ENCODE measurements around the gene NMRK1. TPM values are rescaled to one million over a fixed set of nuclear protein-coding genes. Genes with fewer than 3 reads are reported as not detected.
A peak's percentile ranks its signal among the peaks of the same experiment; 100 is the strongest.

The NMRK1 gene
- 0.99 TPM for polyA plus RNA-seq (2012; ENCODE audit: insufficient read depth, insufficient read length, low read depth)

- Histone ChIP-seq H3K4me3 (ENCODE audit: low read depth, low read length) (peak within 1 kb of the TSS; percentile 89), H3K4me1 (peaks cover 13% of the 10 kb centered on the region; the same call in 1 of the 2 replicates), H3K9me3 (no peaks in the 10 kb centered on the region), H3K36me3 (no peaks in the 10 kb centered on the region), H3K27me3 (no peaks in the 10 kb centered on the region)
- peak; percentile 96 for DNase-seq
- 0 out of 2 replicates have a peak, but pooled peaks have one; percentile 2 for TF ChIP-seq CTCF (IDR thresholded peaks at IDR 0.05; ENCODE audit: low read depth, low read length)
Observed at GRCh38 chr9:75087824-75088645, at the start of gene NMRK1, which contains the start of gene OSTF1. TSS of gene NMRK1 (minus strand) at chr9:75088155. CDS start at chr9:75083115, 5,040 bp downstream. TSS of gene OSTF1 (plus strand) at chr9:75088514. CDS start at chr9:75088693, 179 bp downstream.

GRCh38 chr9:75134495-75134894 is 46.5 kb upstream of the NMRK1 start:
- Histone ChIP-seq H3K36me3 (no peaks in the 10 kb centered on the region), H3K4me3 (ENCODE audit: low read depth, low read length) (no peak overlapping the region), H3K4me1 (no peaks in the 10 kb centered on the region), H3K9me3 (no peaks in the 10 kb centered on the region), H3K27me3 (no peaks in the 10 kb centered on the region)
- TF ChIP-seq CTCF (IDR thresholded peaks at IDR 0.05; ENCODE audit: low read depth, low read length) = no peak
- no peak for DNase-seq

GRCh38 chr9:75133396-75133795 is 45.4 kb upstream of the NMRK1 start:
- no peaks in the 10 kb centered on the region for H3K4me1 ChIP-seq
- H3K36me3 ChIP-seq = no peaks in the 10 kb centered on the region
- H3K4me3 ChIP-seq (ENCODE audit: low read depth, low read length) = no peak overlapping the region
- no peak for TF ChIP-seq CTCF (IDR thresholded peaks at IDR 0.05; ENCODE audit: low read depth, low read length)
- DNase-seq = no peak
- H3K27me3 ChIP-seq = no peaks in the 10 kb centered on the region
- no peaks in the 10 kb centered on the region for H3K9me3 ChIP-seq

GRCh38 chr9:75132244-75132643 is 44.3 kb upstream of the NMRK1 start:
- H3K4me1 ChIP-seq = no peaks in the 10 kb centered on the region
- DNase-seq = no peak
- H3K36me3 ChIP-seq = no peaks in the 10 kb centered on the region
- H3K4me3 ChIP-seq (ENCODE audit: low read depth, low read length) = no peak overlapping the region
- H3K9me3 ChIP-seq = no peaks in the 10 kb centered on the region
- no peak for TF ChIP-seq CTCF (IDR thresholded peaks at IDR 0.05; ENCODE audit: low read depth, low read length)
- no peaks in the 10 kb centered on the region for H3K27me3 ChIP-seq

- Histone ChIP-seq H3K4me1 (no peaks in the 10 kb centered on the region), H3K9me3 (no peaks in the 10 kb centered on the region), H3K27me3 (no peaks in the 10 kb centered on the region), H3K4me3 (ENCODE audit: low read depth, low read length) (no peak overlapping the region), H3K36me3 (no peaks in the 10 kb centered on the region)
- TF ChIP-seq CTCF (IDR thresholded peaks at IDR 0.05; ENCODE audit: low read depth, low read length) = no peak
- no peak for DNase-seq
Observed at GRCh38 chr9:75131700-75132099, 43.7 kb upstream of the NMRK1 start.

- H3K4me3 ChIP-seq (ENCODE audit: low read depth, low read length) = no peak overlapping the region
- no peak for TF ChIP-seq CTCF (IDR thresholded peaks at IDR 0.05; ENCODE audit: low read depth, low read length)
- no peaks in the 10 kb centered on the region for H3K4me1 ChIP-seq
- DNase-seq = no peak
- no peaks in the 10 kb centered on the region for H3K27me3 ChIP-seq
- no peaks in the 10 kb centered on the region for H3K9me3 ChIP-seq
- H3K36me3 ChIP-seq = no peaks in the 10 kb centered on the region
Observed at GRCh38 chr9:75130621-75131230, 42.8 kb upstream of the NMRK1 start.

Measured in BE2C (cell line).